HG03135 (cell line): ENCODE results near the gene SOX8.
"Not testable (repeated sequence)": the region's sequence is repeated elsewhere in the genome, so short reads cannot be mapped to it uniquely, and the experiment has no call there.

Experiments used
- ATAC-seq: cut with Tn5 transposase; IDR thresholded peaks from one replicate; pipeline ENCODE4 v1.9.1; 2021; ENCODE audit warnings: mild to moderate bottlenecking, moderate library complexity; ENCODE audit not compliant: unreplicated experiment

SOX8 gene

DNA sequence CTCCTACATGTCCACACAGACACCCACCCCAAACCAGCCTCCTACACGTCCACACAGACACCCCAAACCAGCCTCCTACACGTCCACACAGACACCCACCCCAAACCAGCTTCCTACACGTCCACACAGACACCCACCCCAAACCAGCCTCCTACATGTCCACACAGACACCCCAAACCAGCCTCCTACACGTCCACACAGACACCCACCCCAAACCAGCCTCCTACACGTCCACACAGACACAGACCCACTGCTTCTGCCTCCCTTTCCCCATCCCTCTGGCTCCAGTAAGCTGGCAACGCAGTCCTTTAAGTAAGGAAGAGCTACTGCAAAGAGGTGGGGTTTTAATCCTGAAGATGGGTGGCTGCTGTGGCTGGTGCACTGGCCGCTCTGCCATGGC is 27.8 kb upstream of the SOX8 start:
- ATAC-seq, result not testable (repeated sequence)

DNA sequence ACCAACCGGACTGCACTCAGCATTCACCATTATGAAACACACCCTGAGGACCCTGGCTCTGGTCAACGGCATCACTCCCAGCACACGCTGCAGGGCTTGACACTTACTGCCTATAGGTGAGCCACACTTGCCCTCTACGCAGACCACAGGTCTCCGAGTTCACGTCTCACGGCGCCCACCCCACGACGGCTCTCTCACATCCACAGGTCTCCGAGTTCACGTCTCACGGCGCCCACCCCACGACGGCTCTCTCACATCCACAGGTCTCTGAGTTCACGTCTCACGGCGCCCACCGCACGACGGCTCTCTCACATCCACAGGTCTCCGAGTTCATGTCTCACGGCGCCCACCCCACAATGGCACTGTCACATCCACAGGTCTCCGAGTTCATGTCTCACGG is 25.8 kb upstream of the SOX8 start:
- not testable (repeated sequence) for ATAC-seq

DNA sequence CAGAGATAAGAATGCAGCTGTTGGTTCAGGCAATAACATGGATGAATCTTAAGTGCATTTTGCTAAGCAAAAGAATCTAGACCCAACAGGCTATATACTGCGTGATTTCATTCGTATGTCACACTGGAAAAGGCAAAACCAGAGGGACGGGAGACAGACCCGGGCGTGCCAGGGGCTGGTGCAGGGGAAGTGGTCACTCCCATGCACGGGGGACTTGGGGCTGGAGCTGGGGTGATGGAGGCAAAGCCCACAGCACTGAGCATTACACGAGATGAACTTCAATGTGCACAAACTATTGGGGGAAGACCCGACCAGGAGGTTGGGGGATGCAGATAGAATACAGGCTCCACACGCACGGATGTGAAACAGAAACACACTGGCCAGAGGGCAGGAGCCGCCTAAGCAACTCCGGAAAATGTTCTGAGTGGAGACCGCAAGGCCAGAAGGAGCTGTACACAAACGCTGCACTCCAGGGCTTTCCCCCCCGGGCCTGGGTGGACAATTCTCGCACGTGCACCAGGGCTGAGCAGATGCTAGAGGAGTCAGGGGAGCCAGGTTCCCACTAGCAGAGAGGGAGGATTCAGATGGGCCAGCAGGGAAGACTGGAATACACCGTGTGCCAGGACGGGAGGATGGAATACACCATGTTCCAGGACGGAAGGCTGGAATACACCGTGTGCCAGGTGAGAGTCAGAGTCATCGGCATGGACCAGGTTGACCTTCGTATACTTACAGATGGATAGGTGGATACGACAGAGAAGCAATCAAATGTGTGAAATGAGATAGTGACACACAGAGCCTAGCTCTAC is 22.1 kb upstream of the SOX8 start:
- no peak for ATAC-seq

DNA sequence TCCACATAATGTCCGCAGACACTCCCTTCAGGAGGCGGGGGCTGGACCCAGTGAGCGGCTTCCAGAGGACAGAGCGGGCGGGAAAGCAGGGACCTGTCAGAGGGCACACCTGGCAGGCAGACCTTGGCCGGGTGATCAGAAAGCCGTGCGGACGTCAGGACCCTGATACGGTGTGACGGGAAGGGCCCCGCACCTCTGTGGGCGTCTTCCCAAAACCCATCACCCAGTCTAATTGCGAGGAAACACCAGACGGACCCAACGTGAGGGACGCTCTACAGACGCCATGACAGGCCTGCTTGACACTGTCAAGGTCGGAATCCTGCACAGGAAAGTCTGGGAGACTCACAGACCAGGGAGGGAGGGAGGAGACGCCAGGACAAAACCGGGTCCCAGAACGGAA is 19.2 kb upstream of the SOX8 start:
- ATAC-seq, result no peak

DNA sequence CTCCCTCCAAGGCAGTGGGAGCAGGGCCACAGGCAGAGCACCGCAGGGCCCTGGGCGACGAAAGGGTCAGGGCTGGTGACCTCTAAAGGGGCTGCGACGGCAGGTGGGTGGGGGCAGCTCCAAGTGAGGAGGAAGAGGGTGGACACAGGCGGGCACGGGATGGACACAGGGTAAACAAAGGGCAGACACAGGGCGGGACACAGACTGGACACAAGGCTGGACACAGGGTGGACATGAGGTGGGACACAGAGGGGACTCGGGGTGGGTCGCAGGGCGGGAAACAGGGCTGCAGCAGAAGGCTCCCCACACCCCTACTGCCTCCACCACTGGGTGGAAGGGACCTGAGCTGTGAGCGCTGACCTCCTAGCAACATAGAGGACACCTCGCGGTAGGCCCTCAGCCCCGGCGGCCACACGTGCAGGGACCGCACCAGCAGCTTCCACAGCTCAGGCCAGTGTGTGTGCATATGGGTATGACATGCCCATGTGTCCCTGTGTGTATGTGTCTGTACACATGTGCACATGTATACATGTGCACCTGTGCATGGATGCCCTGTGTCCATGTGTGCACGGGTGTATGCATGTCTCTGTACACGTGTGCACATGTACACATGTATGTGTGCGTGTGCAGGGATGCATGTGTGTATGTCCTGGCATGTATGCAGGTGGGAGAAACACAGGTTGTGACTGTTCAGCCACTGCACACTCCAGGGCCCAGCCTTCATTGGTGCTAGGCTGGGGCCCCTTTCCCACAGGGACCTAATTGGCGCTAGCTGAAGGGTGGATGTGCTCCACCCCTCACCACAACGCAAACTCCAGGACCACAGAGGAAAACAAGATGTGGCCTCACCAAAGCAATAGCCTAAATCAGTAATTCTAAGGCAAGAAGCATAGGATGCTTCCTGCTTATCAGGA is 18.4 kb upstream of the SOX8 start:
- ATAC-seq, result no peak

DNA sequence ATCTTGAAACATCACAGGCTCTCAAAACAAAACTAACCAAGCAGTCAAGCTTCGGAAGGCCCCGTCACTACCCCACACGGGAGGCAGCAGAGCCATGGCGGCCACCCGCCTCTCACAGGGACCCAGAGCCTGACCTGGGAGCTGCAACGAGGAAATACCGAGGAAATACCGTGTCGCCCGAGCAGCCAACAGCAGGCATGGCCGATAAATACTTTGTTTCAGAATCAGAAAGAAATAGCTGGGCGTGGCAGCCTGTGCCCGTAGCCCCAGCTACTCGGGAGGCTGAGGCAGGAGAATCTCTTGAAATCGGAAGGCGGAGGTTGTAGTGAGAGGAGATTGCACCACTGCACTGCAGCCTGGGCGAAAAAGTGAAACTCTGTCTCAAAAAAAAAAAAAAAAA is 17.7 kb upstream of the SOX8 start:
- no peak for ATAC-seq

DNA sequence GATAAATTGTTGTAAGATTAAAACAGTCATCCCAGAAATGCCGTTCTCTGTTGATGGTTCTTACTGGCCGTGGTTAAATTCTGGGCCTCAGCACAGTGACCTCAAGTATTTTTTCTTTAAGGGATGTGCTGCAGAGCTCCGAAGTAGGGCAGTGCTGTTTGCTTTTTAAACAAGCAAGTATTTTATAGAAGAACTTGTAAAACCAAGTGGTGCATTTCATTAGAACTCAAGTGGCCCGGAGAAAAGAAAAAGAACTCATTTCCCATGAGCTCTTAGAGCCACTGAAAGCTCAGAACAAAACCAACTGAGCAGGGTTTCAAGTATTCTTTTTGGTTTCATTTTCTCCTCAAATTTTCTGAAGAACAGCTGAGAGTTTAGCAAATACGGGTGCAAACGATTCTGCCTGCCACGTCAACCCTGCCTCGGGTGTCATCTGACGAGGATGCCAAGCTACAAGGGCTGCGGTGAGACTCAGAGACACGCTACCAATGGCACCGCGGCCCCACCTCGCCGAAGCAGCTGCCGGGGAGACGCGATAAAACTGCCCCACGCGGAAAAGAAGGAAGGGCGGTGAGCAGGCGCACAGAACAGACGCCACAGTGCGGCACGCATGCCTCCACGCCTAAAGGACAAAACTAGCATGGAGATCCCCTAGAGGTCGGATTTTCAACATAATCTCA is 17.1 kb upstream of the SOX8 start:
- no peak for ATAC-seq

DNA sequence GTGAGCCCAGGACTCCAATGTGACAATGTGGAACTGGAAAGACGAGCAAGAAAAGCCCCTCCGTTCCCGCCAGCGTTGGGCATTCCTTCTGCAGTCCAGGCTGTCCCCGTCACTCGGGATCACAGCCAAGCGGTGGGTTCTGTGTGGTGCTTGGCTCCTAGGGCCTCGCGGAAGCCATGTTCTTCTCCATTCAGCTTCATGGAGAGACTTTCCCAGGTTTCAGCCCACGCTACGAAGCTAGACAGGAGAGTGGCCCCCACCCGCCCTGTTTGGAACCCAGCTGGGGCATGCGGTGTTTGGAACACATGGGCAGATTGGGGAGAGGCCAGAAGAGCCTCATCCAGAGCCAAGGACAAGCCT is 16.6 kb upstream of the SOX8 start:
- no peak for ATAC-seq

DNA sequence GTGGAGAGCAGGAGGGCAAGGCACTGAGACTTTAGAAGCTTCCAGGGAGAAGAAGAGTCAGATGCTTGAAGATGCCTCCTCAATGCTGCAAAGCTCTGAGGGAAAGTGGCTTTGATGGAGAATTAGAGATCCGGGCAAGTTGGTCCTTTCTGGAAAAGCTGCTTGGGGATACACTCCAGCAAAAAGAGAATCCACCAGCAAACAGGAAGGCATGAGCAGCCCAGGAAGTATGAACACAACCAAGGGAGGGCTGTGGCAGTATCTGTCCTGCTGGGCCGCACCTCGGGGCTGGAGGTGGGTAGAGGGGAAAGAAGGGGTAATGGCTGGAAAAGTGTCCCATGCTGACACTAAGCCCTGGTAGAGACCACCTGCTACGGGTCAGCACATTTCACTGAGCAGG is 16.1 kb upstream of the SOX8 start:
- ATAC-seq, result no peak

DNA sequence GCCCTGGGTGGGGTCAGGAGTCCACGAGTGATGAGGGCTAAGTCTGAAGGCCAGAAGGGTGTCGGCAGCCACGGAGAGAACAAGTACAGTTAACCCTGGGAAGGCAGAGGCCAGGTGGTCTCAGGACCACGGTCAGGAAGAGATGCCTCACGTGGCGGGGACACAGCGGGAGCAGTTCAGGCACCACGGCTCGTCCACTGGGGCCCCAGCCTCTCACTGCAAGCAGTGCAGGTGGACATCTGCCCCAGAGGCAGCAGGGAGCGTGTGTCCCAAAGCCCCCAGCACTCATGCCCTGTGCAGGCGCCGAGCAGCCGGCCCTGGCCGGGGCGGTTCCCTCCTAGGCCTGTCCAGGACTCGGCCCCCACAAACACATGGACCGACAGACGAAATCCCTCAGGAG is 15.5 kb upstream of the SOX8 start:
- ATAC-seq, result no peak

DNA sequence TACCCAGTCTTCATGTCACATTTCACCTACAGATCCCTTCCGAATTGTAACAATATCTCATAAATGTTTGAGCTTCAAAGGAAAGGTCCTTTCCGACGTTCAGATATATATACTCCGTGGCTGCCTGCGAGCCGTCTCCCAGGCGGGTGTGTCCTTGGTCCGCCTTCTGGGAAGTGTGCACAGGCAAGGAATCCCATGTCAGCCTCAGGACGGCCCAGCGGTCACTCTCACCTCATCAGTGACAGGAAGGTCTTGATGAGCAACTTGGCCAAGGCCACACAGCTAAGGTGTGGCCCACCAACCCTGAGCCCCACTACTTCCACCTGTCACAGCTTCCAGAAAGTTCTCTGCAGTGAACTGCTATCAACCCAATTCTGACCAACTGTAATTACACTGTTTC is 15.1 kb upstream of the SOX8 start:
- ATAC-seq, result no peak

DNA sequence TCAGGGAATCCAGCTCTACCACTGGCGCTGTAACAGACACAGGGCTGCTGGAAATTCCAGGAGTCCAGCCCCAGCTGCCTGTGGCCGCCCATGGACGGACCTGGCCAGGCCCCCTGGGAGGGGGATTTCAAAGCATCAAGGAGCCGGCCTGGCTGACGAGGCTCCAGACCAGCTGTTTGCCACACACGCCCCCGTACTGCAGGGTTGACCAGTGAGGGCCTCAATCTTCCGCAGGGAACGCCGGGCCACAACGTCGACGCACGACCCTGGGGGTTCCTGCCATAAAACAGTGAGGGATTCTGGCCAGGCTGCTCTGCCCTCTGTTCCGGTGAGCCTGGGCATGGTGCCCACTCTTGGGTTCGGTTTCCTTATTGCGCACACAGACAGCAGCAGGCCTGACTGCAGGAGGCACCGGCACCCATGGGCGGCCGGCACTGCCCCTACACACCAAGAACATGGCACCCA is 14.5 kb upstream of the SOX8 start:
- ATAC-seq, result no peak

DNA sequence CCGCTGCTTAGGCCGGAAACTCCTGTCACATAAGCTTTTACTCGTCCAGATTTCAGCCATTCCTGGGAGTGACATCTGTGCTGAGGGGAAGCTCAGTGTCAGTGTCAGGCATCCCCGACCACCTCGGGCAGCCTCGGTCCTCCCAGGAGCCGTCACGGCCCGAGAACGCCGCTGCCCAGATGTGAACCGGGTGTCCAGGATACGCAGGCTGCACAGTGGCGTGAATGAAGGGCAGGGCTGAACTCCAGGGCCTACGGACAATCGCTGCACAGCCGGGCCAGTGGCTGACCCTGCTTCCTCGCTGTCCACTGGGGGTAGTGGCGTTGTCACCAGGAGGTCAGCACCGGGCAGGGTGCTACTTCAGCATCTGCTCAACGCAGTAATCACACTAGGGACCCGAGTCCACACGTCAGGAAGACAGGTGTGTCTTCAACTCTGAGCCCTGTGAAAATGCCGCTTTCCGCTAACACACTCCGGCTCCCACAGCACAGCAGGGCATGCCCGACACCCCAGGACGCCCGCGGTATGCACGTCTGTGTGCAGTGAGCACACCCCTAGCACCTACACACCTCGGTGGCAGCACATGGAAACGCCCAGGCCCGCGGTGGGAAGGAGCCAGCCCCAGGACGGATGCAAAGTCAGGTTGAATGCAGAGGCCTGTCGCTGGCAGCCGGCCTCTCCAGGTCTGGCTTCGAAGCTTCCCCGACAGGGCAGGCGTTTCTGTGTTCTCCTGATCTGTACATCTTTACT is 13.8 kb upstream of the SOX8 start:
- ATAC-seq, result no peak

DNA sequence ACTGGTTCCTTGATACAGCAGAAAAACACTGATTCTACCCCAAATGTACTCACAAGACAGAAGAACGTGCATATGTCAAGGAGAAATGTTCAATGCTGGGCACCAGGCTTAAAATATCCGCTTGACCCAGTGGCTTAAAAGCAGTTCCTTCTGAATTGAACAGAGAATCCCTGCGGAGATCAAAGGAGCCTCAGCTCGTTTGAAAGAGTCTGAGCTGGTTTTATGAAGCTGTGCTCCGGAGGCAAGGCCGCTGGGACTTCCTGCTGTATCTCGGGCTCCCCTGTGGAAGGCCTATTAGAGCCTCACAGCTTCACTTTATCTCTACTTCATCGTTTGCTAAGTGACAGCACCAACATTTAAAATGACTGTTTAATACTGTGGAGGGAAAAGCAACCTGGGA is 12.9 kb upstream of the SOX8 start:
- ATAC-seq, result no peak

DNA sequence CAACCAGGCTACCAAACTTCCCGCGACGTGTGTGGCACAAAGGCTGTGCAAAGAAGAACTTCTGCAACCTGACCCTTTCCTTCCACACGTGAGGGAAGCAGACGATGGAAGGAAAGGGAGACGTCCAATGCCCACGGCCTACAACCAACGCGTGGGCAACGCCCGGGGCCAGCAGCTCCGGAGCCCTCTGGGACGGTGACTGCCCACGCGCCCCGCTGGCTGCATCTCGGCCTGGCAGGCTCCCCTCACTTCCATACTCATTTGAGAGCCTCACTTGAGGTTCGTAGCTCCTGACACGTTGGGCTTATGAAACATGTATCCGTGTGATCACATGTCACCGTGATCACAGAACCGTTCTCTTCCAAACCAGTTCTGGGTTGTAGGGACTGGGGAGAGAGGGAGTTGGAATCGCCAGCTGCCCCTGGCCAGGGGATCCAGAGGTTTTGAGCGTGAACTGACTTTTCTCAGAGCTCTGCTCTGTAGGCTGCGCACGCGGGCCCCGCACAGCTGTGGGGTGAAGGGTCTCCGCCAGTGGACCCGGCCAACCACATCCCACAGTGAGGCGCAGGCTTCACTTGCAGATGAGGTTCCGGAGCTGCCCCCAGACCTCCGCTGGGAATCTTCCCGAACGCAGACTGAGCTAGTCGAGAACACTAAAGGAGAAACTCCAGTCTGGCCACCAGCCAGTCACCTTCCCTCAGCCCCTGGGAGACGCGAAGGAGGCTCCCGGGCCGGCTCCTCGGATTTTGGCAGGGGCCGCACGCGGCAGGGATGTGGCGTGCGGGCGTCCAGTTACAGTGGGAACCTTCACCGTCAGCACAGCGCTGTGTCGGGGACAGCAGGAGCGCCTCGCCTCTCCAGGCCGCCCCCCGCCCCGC is 11.8 kb upstream of the SOX8 start:
- no peak for ATAC-seq

DNA sequence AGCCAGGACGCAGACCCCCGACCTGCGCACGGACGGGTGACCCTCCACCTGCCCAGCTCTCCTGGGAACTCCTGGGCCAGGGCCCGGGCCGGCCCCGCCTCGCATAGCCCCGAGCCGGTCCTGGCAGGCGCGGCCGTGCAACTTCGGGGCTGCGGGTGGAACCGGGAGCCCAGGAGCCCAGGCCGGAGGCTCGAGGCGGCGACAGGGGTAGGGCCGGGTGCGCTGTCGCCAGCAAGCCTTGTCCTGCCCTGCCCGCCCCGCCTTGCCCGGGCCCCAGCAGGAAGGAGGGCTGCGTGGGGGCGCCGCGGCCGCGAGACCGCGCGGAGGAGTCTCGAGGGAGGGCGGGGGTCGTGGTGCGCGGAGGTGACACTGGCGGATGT is 11.2 kb upstream of the SOX8 start:
- ATAC-seq, result no peak

DNA sequence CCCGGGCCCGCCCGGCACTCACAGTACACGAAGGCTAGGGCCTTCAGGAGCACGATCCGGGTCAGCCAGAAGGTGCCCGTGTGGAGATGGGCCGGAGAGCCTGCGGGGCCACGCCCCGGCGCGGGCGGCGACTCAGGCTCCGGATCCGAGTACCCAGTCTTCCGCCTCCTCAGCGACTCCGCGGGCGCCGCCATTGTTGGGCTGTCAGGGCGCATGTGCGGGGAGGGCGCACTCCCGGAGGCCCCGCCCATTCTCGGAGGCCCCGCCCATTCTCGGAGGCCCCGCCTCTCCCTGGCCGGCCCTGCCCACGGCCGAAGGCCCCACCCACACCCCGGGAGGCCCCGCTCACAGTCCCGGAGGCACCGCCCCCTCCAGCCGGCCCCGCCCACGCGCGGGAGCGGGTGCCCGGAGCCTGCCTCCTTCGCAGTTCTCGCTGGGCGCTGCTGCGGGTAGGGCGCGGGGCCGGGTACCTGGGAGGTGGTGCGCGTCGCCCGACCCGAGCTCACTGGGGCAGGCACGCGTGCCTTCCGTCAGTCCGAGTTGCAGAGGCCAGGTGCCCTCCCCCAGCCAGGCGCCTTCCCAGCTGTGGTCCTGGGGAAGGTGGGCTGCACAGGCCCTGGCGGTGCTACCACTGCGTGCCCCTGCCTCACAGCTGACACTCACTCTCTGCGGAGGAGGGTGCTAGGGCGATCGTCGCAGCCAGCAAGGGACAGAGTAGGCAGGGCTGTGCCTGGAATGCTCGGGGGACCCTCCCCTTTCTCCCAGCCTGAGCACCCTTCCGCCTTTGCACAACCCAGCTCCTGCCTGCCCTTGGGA is 10.6 kb upstream of the SOX8 start, which contains the start of gene LMF1:
TSS of gene LMF1 (minus strand) at position 219 of the 816 bp plus-strand sequence. CDS start at position 215, 4 bp downstream.
- ATAC-seq, result peak; percentile 73

DNA sequence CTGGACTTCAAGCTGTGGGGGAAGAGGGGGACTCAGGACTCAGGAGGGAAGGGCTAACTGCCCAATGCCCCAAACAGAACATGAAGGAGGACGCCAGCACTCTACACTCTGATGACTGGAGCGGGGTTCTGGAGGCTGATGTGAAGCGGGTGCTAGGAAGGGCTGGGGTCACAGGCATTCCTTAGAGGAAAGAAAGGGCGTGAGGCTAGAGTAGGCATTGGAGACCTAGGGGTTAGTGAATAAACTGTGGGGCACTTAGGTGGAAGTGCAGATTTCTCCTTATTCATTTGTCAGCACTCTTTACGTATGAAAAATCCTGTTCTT is 10.0 kb upstream of the SOX8 start:
- ATAC-seq, result no peak

DNA sequence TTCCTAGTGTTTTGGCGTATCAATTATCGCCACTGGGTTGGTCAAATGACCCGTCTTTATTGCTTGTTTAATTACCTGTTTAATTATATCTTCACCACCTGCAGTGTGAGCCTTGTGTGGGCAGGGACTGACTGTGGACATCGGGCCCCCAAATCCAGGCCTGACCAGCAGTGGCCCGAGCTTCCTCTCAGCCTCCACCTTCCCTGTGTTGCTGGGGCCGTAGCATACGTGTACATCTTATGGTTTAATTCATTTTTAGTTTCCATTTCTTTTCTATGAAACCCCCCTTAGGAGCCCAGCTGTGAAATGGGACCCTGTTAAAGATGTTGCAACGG is 9.6 kb upstream of the SOX8 start:
- no peak for ATAC-seq
